ENCODE measurements around the gene LRRC42. TPM values are rescaled to one million over a fixed set of nuclear protein-coding genes. Genes with fewer than 3 reads are reported as not detected.

The LRRC42 gene
- total RNA-seq, 2 experiments from 2014 or later, result 19.5 to 19.9 TPM

DNA sequence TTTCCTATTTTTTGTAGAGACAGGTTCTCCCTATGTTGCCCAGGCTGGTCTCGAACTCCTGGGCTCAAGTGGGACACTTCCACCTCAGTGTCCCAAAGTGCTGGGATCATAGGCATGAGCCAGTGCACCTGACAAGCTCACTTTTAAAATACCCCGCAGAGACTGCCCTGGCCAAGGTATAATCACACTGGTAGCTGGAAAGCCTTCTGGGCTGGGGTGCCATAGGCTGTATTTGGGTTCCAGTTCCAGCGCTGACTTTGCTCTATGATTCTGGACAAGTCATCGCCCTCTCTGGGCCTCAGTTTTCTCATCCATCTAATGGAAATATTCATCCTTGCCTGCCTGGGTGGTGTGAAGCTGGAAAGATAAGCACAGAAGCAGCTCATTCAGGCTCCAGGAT, 61.5 kb downstream of the LRRC42 start:
- peaks cover 2% of the 10 kb centered on the region for H3K27me3 Mint-ChIP-seq
- no peak overlapping the region for H3K4me3 Mint-ChIP-seq
- CTCF ChIA-PET, result no interaction called here
- H3K27ac Mint-ChIP-seq, result no peak overlapping the region
- no peaks in the 10 kb centered on the region for H3K4me1 Mint-ChIP-seq
- DNase-seq, result no peak
- no peaks in the 10 kb centered on the region for H3K9me3 Mint-ChIP-seq
- POLR2A ChIA-PET, result no interaction called here
- H3K36me3 Mint-ChIP-seq (ENCODE audit: low read depth), result no peaks in the 10 kb centered on the region

DNA sequence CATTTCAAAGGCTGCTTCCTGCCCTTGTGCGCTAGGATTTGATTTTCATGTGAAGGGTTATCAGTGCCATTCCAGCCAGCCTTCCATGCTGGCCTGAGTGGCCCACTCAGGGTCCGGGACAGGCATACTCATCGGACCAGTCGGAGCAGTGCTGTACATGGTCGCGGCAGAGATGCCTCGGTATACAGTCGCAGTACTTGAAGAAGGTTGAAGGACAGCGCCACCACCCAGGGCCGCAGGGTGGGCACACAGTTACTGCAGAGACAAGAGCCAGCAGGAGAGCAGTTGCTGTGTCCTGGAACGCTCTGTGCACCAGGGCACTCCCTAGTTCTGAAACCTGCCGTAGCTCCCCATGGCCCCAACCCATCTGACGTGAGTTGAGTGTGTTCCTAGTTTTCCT, 62.7 kb downstream of the LRRC42 start:
- Mint-ChIP-seq H3K27ac (no peak overlapping the region), H3K27me3 (peaks cover 2% of the 10 kb centered on the region), H3K36me3 (ENCODE audit: low read depth) (no peaks in the 10 kb centered on the region), H3K4me1 (no peaks in the 10 kb centered on the region), H3K9me3 (no peaks in the 10 kb centered on the region), H3K4me3 (no peak overlapping the region)
- CTCF ChIA-PET, result no interaction called here
- POLR2A ChIA-PET, result no interaction called here
- no peak for DNase-seq

DNA sequence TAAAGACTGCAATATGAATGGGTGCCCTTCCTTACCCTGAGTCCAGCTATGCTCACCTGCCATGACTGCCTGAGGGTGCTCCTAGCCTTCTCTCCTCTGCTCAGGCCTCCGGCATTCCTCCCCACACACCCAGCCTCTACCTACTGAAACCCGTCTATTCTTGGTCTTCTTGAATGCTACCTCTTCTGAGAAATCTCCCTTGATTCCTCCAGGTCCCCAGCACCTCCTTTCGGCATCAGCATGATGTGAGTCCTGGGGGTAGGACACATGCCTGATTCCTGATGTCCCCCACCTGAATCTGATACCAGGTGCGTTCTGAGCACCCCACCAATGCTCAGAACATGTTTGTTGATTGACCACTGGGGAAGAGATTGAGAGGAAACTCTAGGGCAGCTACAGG, 63.3 kb downstream of the LRRC42 start:
- ChIA-PET CTCF (no interaction called here), POLR2A (no interaction called here)
- peaks cover 2% of the 10 kb centered on the region for H3K27me3 Mint-ChIP-seq
- H3K36me3 Mint-ChIP-seq (ENCODE audit: low read depth), result no peaks in the 10 kb centered on the region
- no peak for DNase-seq
- H3K27ac Mint-ChIP-seq, result no peak overlapping the region
- H3K4me3 Mint-ChIP-seq, result no peak overlapping the region
- H3K4me1 Mint-ChIP-seq, result no peaks in the 10 kb centered on the region
- no peaks in the 10 kb centered on the region for H3K9me3 Mint-ChIP-seq

GRCh38 chr1:54010415-54011117, 64.4 kb downstream of the LRRC42 start:
- CTCF ChIA-PET, result interaction anchor here (0.6 kb wide), 1 partner anchor 261 kb away, joined by 3 read pairs; no protein-coding TSS in a partner anchor
- no peak overlapping the region for H3K27ac Mint-ChIP-seq
- no peak overlapping the region for H3K4me3 Mint-ChIP-seq

DNA sequence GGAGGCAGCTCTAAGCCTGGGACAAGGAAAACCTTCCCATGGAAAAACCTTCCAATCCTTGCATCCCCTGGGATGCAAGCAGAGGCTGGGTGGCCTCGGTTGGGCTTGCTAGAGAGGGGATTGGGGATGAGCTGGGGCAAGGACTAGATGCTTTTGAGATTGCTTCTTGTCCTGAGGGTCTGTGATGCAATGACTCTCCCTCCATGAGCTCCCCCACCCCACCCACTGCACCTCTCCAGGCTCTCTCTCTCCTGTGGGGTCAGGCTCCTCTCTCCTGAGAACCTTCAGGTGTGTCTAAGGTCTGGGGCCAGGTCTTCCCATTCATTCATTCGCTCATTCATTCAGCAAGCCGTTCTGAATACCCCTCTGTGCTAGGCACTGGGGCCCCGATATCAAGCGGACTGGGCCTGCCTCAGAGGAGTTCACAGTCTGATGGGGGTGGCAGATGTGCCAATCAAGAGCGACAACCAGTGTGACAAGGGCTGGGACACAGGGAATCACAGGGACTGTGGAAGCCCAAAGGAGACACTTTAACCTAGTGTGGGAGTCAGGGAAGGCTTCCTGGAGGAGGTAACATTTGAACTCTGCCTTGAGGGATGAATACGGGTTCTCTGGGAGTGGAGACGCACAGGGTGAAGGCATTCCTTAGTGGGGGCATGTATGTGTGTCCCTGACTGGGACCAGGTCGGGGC, 65.3 kb downstream of the LRRC42 start:
- CTCF ChIA-PET, result interaction anchor here (0.6 to 1.0 kb wide), 2 partner anchors 9 to 262 kb away, joined by 3 to 4 read pairs; no protein-coding TSS in a partner anchor
- peaks cover 2% of the 10 kb centered on the region for H3K27me3 Mint-ChIP-seq
- no peak for DNase-seq
- H3K4me3 Mint-ChIP-seq, result no peak overlapping the region
- H3K9me3 Mint-ChIP-seq, result no peaks in the 10 kb centered on the region
- H3K27ac Mint-ChIP-seq, result no peak overlapping the region
- no peaks in the 10 kb centered on the region for H3K4me1 Mint-ChIP-seq
- POLR2A ChIA-PET, result no interaction called here
- H3K36me3 Mint-ChIP-seq (ENCODE audit: low read depth), result no peaks in the 10 kb centered on the region

More at GRCh38 chr1:54010415-54011117, 64.4 kb downstream of the LRRC42 start:
- Mint-ChIP-seq H3K9me3 (no peaks in the 10 kb centered on the region), H3K36me3 (ENCODE audit: low read depth) (no peaks in the 10 kb centered on the region), H3K27me3 (peaks cover 2% of the 10 kb centered on the region), H3K4me1 (no peaks in the 10 kb centered on the region)
- no peak for DNase-seq
- POLR2A ChIA-PET, result no interaction called here

DNA sequence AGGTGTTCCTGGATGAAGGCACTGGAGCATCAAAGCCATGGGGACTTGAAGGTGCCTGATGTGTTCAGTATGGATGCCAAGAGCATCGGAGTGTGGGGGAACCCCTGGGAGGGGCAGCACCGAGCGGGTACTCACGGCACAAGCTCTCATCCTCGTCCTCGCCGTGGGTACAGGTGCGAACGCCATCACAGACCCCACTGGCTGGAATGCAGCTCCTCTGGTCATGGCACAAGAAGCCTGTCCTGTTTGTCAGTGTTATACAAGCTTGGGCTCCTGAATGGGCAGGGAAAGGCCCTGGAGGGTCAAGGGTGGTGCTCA, 65.8 kb downstream of the LRRC42 start:
- no peaks in the 10 kb centered on the region for H3K9me3 Mint-ChIP-seq
- ChIA-PET CTCF (interaction anchor here (1.0 kb wide), 1 partner anchor 9 kb away, joined by 4 read pairs; no protein-coding TSS in a partner anchor), POLR2A (no interaction called here)
- H3K36me3 Mint-ChIP-seq (ENCODE audit: low read depth), result no peaks in the 10 kb centered on the region
- no peak overlapping the region for H3K27ac Mint-ChIP-seq
- no peaks in the 10 kb centered on the region for H3K4me1 Mint-ChIP-seq
- DNase-seq, result no peak
- no peak overlapping the region for H3K4me3 Mint-ChIP-seq
- H3K27me3 Mint-ChIP-seq, result peaks cover 2% of the 10 kb centered on the region

DNA sequence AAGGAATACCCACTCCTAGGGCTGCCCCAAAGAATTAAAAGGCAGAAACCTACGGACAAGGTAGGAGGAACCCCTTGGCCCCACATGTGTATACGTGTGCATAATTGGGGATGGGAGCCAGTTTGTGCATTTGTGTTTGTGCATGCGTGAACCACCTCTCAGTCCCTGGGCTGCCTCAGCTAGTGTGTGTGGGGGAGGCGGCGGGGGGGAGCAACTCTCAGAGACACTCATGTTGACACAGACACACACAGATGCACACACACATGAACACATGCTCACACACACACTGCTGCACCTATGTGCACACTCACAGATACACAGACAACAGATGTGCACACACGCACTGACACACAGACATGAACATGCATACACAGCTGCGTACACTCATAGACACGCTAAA, 66.7 kb downstream of the LRRC42 start:
- ChIA-PET CTCF (no interaction called here), POLR2A (no interaction called here)
- no peaks in the 10 kb centered on the region for H3K4me1 Mint-ChIP-seq
- no peak for DNase-seq
- H3K27ac Mint-ChIP-seq, result no peak overlapping the region
- no peaks in the 10 kb centered on the region for H3K9me3 Mint-ChIP-seq
- H3K4me3 Mint-ChIP-seq, result no peak overlapping the region
- peaks cover 2% of the 10 kb centered on the region for H3K27me3 Mint-ChIP-seq
- H3K36me3 Mint-ChIP-seq (ENCODE audit: low read depth), result no peaks in the 10 kb centered on the region

- no peak overlapping the region for H3K4me3 Mint-ChIP-seq
- ChIA-PET POLR2A (no interaction called here), CTCF (no interaction called here)
- DNase-seq, result no peak
- H3K27ac Mint-ChIP-seq, result no peak overlapping the region
- no peaks in the 10 kb centered on the region for H3K4me1 Mint-ChIP-seq
- H3K9me3 Mint-ChIP-seq, result no peaks in the 10 kb centered on the region
- H3K36me3 Mint-ChIP-seq (ENCODE audit: low read depth), result no peaks in the 10 kb centered on the region
- peaks cover 2% of the 10 kb centered on the region for H3K27me3 Mint-ChIP-seq
These were observed 67.4 kb downstream of the LRRC42 start for GRCh38 chr1:54013393-54014008.

GRCh38 chr1:54014009-54014629, 68.0 kb downstream of the LRRC42 start:
- Mint-ChIP-seq H3K4me3 (no peak overlapping the region), H3K27ac (no peak overlapping the region), H3K36me3 (ENCODE audit: low read depth) (no peaks in the 10 kb centered on the region), H3K4me1 (no peaks in the 10 kb centered on the region), H3K27me3 (peaks cover 2% of the 10 kb centered on the region), H3K9me3 (no peaks in the 10 kb centered on the region)
- ChIA-PET POLR2A (no interaction called here), CTCF (no interaction called here)
- no peak for DNase-seq

DNA sequence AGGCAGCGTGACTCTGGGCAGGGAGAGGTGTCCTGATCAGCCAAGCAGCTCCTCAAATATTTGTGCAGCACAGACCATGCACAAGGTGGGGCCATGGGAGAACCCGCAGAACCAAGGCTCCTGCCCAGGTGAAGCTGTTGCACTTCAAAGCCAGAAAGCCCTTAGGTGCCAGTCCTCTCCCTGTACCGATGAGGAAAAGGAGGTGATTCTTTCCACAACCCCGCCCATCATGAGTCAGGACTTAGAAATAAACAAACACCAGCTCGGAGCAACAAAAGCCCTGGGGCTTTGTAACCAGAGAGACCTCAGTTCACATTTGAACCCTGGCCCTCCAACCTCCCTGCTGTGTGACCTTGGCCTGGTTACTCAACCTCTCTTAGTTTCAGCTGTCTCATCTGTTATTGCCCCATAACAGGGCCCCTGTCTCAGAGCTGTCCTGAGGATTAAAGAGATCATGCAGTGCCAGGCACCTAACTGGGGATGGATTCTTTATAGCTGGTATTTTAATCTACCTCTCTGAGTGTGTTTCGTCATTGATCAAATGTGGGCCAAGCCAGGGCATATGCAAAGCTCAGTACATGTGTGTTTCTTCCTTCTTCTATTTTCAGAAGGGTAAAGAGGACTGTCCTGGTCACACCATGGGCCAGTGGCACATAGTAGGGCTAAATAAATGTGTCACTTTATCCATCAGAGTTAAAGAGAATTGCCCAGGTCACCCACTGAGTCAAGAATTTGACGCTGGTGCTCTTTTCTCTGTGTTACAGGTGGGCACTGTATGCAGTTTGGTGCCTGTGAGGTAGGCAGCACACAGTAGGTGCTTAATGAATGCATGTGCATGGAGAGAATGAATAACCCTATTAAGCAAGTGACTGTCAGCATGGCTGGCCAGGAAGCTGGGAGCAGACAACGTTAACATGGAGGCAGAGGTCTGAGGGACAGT, 70.5 kb downstream of the LRRC42 start:
- DNase-seq, result no peak
- H3K4me1 Mint-ChIP-seq, result no peaks in the 10 kb centered on the region
- H3K36me3 Mint-ChIP-seq (ENCODE audit: low read depth), result no peaks in the 10 kb centered on the region
- CTCF ChIA-PET, result interaction anchor here (0.7 kb wide), 1 partner anchor 10 kb away, joined by 3 read pairs; no protein-coding TSS in a partner anchor
- no peaks in the 10 kb centered on the region for H3K9me3 Mint-ChIP-seq
- H3K4me3 Mint-ChIP-seq, result no peak overlapping the region
- H3K27ac Mint-ChIP-seq, result no peak overlapping the region
- POLR2A ChIA-PET, result no interaction called here
- H3K27me3 Mint-ChIP-seq, result peaks cover 2% of the 10 kb centered on the region
